DMS 273 (cell line): ENCODE measurements around the gene MPHOSPH9.

Source experiments
- DNase-seq: peaks from one replicate; lab custom pipeline; 2025; ENCODE audit not compliant: unreplicated experiment; lab: John Stamatoyannopoulos, UW

The MPHOSPH9 gene

GRCh38 chr12:123132951-123133619 is 99.9 kb downstream of the MPHOSPH9 start:
- DNase-seq, result peak; percentile 15

DNA sequence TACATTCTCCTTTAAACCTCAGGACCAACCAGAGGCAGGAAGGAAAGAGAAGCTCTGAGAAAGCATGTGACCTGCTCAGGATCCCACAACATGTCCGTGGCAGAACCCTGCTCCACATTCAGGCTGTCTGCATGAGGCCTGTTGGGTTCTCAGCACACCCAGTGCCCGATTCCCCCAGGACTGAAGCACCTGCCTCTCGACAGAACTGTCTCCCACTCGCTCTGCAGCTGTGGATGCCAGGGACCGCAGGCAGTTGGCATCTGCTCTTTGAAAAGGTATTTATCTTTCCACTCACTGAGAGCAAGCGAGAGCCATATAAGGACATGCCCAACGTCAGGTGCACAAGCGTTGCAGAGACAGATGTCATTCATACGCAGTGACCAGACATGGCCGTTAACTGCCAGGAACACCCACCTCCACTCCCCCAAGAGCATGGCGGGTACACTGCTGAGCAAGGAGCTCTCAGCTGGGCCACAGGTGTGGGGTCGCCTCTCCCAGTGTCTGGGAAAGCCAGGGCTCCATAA is 101.0 kb downstream of the MPHOSPH9 start:
- peak; percentile 54 for DNase-seq

DNA sequence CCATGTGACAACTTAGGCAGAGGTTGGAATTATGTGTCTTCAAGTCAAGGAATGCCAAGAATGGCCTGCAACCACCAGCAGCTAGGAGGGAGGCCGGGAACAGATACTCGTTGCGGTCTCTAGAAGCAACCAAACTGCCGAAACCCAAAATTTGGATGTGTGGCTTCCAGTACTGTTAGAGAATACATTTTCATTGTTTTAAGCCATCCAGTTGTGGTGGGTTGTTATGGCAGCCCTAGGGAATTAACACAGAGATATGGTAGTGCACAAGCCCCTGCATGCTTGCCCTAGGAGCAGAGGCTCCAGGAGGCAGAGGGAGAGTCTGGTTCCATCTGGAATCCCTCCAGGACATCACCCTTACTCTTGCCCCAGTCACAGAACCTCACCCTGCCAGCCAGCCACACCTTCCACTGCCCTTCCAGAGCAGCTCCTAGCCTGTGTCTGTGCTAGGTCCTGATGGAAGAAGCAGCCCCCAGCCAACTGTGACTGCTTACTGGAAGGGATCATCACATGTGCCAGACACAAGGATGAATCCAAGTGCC is 101.6 kb downstream of the MPHOSPH9 start:
- peak; percentile 51 for DNase-seq

DNA sequence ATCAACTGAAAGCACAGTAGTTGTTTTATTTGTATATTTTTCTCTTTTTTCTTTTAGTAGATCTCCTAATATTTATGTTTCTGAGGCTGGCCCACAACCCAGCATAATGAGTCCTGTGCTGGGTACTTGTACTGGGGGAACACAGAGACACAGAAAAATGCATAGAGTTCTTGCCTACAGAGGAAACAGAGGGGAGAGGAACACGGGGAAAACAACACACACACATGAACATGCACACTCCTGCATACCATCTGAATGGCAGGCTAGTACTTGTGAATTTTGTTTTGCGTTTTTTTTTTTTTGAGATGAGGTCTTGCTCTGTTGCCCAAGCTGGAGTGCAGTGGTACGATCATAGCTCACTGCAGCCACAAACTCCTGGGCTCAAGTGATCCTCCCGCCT is 103.3 kb downstream of the MPHOSPH9 start:
- DNase-seq, result no peak

- DNase-seq, result no peak
Observed at GRCh38 chr12:123127182-123127495, 105.8 kb downstream of the MPHOSPH9 start.

DNA sequence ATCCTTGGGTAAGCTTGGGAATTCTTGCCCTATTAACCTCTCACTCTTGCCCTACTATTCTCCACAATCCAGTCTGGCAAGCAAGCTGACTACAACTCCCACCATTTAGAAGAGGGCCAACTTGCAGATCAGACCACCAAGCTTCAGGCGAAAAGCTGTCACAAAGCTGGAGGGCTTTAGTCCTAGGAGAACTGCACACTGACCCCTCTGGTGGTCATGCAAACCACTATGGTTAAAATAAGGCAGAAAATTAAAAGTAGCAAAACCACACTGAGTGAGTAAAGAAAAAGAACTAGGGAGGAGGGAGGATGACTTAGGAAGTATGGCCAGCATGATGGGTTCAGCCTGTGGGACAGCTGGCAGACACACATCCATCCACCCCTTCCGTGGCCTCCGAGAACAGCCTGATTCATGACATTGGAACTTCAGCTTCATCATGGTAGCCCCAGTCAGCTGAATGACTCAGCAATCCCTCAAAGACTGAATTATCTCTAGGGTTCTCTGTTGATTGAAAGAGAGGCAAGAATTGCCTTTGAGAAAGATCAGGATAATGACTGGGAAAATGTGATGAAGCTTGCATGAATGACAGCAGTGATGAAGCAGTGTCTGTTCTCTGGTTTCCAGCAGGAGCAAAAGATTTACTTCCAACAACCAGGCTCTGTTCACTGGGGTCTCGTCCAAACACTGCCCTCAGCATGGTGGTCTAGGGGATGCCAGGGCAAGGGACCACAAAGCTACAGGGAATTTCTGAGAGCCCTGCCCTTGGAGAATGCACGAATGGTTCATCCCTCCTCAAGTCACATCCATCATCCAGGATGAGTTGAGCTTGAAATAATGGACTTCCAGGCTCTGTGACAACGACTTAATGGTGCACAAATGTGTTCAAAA is 106.4 kb downstream of the MPHOSPH9 start:
- peak; percentile 18 for DNase-seq

DNA sequence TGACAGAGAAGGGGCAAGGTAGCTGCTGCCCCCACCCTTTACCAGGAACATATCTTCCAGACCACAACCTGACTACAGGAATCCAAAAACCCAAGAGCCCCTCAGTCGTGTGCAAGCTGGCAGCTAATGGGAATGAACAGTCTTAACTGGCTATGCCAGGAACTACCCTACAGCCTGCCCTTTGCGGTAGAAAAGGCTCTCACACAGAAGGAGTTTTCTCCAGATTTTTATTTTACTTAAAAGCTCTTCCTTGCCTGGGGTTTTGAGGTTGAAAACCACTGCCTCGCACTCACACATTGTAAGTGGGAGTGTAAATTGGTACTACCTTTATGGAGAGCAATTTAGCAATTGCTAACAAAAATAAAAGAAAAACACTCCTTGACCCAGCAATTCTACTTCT is 110.3 kb downstream of the MPHOSPH9 start:
- no peak for DNase-seq

- no peak for DNase-seq
Observed at GRCh38 chr12:123121670-123122069, 111.3 kb downstream of the MPHOSPH9 start.

GRCh38 chr12:123120452-123121166 is 112.3 kb downstream of the MPHOSPH9 start:
- no peak for DNase-seq

- no peak for DNase-seq
Observed at GRCh38 chr12:123119808-123120207, 113.1 kb downstream of the MPHOSPH9 start.

DNA sequence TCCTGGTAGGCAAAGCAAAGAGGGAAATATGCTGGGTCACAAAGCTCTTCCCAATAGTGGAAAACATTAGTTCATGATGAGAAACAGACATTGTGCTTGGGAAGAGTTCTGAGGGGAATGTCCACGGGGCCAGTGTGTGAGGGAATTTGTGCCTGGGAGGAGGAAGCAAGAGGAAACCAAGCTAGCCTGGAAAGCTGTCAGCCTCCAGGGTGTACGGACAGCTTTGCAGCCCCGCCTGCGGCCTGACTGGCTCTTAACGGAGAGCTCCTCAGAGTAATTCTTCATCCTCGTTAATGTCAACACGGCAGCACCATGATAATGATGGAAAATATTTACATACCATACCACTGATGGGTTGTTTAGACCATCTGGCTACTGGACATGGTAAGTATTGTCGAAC is 114.4 kb downstream of the MPHOSPH9 start:
- peak; percentile 13 for DNase-seq

DNA sequence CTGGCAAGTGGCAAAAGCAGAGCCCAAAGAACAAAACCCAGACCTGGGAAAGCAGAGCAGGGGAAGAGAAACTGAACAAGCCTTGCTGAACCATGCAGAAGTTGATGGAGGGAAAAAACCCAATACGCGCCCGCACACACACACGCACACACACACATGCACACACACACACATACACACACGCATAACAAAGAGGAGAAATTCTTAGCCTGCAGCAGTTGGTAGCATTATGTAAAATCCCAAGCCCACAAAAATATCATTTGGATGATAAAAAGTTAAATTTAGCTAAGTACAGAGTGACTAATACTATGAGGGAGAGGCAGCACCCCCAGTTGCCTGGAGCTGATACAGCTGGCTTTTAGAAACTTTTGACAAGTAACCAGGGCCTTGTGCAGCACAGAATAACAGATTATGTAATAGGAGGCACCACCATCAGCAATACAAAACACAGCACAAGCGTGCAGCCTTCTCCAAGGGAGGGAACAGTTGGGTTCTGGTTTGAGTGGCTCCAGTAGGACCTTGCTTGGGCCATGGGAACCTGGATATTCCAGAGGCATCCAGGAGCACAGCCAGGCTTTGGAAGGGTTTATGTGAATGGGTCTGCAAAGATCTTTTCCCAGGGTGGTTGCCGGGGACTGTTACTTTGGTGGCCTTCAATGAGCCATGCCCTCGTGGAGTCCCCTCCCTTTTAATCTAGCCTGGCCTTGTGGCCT is 117.4 kb downstream of the MPHOSPH9 start:
- no peak for DNase-seq

GRCh38 chr12:123114304-123115083 is 118.4 kb downstream of the MPHOSPH9 start:
- DNase-seq, result peak; percentile 13

DNA sequence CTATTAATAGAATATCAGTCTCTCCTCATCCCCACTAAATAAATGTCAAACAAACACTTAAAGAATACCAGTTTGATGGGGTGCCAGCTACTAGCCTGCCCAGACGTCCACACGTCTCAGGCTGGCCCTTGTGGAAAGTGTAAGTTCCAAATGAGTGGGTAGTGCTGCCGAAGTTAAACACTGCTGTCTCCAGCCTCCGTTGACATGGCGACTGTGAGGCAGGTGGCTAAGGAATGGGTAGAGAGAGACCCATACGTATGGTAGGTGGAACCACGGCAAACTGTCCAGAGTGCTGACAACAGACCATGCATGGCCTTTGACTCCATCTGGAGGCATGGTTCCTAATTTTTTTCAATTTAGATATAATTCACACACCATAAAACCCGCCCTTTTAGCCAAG is 119.9 kb downstream of the MPHOSPH9 start:
- peak; percentile 28 for DNase-seq

- no peak for DNase-seq
Observed at GRCh38 chr12:123111498-123112165, 121.3 kb downstream of the MPHOSPH9 start.

DNA sequence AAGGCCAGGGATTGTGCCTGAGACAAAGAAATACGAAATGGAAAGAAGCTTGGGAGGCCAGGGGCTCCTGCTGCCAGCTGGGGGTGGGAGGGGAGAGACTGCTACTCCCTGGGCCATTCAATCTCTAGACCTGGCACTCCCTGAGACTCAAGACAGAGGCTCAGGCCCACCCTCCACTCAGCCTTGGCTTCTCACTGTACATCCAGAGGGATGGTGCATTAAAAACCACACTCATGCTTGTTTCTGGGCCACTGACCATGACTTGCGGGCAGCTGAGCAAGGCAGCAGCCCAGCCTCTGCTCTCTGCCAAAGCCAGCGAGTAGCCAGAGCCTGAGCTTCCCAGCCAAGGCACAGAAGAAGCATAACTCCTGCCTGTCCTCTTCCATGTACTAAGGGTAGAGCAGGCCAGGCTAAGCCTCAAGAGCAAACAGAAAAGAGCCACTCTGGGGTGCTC is 123.6 kb downstream of the MPHOSPH9 start:
- no peak for DNase-seq

DNA sequence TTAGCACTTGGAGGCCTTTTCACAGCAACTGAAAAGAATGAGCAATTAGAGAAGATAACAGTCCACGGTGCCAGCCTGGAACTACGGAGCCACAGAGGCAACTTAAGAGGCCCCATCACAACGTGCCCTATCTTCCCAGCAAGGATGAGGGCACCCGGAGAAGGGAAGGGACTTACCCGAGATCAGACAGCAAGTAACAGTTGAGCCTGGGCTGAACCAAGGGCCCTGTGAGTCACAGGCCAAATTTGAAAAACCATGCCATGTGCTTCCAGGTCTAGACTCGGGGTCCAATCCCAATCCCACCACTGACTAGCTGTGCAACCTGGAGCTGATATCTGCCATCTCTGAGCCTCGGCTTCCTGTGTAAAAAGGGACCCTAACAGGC is 124.3 kb downstream of the MPHOSPH9 start:
- DNase-seq, result no peak

DNA sequence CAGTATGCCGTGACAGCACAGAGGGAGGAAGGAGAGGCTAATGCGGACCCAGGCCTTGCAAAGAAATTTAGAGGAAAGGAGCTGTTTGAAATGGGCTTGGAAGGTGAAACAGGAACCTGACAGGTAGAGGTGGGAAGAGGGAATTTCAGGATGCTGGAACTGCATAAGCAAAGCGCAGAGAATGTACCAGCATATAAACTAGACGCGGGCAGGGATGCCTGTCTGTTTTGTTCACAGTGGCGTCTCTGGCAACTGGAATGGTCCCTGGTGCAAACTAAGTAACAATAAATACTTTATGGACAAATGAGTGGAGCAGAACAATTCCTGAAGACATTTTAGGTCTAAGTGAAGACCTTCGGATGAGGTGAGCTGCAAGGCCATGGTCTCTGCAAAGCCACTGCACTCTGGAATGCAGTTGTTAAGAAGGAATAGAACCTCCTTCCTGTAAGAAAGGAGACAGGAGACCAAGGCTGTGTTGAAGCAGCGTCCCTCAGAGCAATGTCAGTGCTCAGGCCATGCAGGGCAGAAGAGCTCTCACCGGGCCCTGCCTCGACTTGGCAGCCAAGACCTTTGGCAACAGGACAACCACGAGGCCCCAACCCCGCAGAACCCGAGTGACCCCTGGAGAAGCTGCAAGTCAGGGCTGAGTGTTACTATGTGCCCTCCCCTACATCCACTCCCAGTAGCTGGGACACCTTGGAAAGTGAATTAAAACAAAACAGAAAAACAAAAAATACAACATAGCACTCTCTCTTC is 124.8 kb downstream of the MPHOSPH9 start:
- DNase-seq, result no peak
